GM21717 (cell line): ENCODE measurements around the gene ZFYVE28.

Experiments used
- ATAC-seq: cut with Tn5 transposase; IDR thresholded peaks from one replicate; pipeline ENCODE4 v1.9.1; 2021; ENCODE audit warnings: mild to moderate bottlenecking, moderate library complexity; ENCODE audit not compliant: unreplicated experiment

Gene ZFYVE28

DNA sequence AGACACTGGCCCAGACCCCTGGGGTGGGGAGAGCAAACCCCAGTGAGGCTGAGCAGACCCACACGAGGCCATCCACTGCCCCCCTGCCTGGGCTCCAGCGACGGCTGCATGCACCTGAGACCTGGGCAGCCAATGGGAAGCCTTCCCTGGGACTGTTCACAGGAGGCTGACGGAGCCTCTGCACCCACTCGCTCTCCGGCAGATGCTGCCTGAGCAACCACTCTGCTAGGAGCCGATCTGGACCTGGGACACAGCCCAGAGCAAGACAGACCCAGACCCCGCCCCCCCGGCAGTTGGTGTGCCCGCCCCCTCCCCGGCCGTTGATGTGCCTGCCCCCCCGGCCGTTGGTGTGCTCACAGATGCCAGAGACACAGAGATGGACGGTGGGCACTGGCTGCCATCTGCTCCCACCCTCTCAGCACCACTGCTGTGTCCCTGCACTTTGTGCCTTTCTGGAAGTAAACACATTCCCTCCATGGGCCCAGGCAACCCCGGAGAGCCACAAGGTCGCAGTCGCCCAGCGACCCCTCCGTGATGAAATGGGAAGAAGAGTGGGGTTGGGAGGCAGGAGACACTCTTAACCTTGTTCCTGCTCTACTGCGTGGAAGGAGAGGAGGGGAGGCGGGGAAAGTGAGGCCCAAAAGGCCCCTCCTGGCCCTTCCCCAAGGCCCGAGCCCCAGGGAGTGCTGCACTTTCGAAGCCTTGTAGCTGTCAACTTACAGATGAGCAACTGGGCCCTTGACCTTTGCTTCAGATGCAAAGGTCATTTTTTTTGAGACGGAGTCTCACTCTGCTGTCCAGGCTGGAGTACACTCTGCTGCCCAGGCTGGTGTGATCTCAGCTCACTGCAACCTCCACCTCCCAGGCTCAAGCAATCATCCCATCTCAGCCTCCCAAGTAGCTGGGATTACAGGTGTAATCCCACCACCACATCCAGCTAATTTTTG is 62.0 kb downstream of the ZFYVE28 start:
- ATAC-seq = no peak

DNA sequence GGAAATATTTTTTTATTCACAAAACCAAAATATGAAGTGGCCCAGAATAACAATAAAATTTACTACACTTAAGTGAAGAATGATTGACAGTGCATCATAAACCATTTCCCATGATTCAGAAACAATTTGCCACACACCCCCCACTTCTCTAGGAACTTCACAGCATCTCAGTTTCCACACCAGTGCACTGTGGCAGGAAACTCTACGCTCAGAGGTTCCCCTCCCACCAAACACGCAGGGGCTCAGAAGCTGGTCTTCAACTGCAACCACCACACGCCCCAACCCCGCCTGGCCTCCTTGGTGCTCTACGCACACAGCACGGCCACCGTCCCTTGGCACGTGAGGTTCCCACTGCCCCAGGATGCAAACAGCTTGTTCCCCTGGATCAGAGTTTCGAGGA is 63.7 kb downstream of the ZFYVE28 start:
- no peak for ATAC-seq

DNA sequence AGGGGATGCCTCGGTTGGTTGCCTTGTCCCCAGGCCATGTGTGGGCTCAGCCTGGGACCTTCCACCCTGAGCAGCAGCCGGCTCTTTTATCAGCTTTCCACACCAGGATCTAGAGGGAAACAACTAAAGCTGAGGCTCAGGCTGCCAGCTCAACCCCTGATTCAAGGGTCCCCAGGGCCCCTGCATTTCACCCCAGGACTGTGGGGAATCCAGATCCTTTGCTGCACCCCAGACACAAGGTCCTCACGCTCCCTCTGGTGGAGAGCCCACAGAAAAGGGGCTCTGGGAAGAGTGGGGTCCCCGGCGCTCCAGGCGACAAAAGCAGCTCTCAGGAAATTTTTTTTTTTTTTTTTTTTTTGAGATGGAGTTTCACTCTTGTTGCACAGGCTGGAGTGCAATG is 64.3 kb downstream of the ZFYVE28 start:
- no peak for ATAC-seq

DNA sequence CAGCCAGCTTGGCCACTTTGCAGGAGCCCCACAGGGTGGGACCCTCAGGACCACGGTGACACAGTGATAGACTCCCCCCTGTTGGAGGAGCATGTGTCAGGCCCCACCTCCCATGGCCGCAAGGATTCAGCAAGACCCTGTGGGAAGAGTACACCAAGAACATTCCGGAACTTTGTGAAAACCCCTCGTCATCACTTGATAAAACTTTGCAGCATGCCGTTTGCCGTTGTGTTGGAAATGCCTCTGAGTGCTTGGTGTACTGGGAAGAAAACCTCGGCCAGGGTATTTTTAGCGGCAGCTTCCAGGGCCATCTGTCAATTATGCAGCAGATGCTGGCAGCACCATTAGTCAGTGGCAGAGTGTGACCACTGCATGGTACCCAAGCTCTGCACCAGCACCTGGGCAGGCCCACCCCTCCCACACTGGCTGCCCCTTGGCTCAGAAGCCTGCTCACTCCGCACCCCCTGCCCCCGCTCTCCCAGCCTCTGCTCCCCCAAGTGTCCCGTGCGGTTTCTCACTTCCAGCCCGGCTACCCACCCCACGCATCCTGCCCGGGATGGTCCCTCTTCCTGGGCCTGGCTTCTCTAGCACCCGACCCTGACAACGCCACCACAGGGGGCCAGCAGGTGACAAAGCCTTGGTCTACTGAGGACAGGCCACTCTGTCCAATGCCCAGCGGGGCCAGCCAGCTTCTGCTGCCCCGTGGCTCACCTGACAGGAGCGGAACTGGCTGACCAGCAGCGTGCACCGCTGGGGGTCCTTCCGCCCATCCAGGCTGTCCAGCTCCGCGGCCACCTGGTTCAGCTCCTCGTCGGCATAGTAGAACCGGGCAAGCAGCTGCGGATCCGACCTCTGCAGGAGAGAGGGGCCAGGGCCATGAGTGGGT is 65.0 kb downstream of the ZFYVE28 start:
- ATAC-seq = no peak

DNA sequence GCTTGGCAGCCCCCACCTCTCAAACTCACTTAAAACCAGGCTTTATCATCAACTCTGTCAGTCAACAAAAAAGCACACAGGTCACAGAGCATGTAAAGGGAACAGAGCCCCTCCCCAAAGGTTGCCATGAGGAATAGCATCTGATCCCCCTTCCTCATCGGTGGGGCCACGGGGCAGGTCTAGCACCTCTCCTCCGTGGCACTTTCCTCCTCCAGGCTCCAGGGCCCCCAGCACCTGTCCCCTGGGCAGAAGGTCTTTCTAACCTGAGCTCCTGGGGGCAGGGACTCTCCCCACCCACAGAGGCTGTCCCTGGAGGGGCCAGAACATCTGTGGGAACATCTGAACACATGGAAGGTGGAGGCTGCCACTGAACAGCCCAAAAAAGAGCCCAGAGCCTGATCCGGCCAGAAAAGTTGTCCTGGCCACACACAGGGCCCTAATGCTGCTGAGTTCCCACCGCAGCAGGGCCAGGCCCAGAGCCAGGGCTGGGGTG is 65.7 kb downstream of the ZFYVE28 start:
- ATAC-seq = no peak

DNA sequence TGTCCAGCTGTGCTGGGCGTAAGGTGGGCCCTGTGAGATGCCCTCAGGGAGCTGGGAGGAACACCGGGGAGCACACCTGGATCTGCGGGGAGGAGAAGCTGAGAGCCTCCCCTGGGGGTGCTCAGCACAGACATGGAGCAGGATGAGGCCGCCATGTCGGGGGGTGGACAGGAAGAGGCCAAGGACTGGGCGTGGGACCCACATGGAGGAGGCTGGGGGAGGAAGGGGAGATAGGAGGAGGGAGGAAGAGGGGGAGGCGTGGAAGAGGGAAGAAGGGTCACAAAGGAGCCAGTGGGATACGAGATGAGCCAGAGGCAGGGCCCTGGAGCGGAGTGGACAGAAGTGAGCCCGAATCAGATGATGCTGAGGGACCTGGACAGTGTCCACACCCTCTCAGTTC is 66.3 kb downstream of the ZFYVE28 start:
- ATAC-seq = no peak

DNA sequence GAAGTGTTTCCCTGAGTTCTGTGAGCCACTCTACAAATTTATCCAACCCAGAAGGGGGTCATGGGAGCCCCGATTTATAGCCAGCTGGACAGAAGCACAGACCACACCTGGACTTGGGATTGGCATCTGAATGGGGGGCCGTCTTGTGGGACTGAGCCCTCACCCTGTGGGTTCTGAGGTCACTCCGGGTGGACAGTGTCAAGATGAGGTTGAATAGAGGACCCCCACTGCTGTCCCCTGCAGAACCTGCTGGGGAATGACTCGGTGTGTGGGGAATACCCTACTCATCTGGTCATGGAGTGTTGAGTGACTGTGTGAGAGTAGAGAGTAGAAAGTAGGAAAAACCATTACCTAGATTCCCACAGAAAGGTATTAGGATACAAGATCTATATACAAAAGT is 67.5 kb downstream of the ZFYVE28 start:
- ATAC-seq = no peak

DNA sequence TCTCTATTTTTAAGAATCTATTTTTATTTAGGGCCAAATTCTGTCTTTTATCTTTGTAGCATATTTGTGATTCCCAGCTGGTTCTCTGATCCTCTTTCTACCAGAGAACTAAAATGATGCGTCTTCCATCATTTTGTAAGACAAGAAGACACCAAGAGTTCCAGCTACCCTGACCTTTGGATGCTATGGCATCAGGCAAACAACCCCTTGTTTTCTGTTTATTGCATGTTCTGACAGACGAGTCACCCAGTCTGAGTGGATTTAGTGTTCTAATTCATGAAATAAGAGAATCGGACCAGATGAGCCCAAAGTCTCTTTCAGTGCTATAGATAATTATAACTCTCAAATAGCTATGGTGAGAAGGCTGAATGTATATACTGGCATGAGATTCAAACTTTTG is 69.7 kb downstream of the ZFYVE28 start:
- ATAC-seq = no peak

DNA sequence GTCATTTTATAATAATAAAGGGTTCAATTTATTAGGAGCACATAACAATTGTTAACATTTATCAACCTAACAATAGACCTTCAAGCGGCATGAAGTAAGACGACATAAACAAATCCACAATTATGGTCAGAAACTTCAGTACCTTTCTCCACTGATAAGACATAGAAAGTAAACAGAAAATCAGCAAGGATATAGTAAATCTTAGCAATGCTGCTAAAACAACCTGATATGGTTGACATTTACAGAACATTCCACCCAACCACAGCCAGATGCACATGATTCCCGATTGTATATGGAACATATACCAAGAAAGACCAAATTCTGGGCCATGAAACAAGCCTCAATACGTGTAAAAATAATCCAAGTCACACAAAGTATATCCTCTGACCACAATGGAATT is 71.3 kb downstream of the ZFYVE28 start:
- ATAC-seq = no peak

DNA sequence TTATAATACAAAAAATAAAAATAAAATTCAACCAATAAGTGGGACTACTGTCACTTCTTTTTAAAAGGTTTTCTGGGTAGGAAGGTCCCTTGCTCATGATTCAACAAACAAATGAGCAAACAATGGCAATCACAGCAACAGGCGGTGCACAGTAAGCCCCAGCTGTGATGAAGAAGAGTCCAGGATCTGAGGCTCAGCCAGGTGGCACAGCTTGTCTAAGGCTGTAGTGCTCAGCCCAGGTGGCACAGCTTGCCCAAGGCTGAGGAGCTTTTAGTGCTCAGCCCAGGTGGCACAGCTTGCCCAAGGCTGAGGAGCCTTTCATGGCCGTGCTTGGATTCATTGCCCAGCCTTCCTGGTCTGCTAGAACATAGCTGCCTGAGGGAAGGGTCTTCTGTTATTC is 75.0 kb downstream of the ZFYVE28 start:
- ATAC-seq = no peak

DNA sequence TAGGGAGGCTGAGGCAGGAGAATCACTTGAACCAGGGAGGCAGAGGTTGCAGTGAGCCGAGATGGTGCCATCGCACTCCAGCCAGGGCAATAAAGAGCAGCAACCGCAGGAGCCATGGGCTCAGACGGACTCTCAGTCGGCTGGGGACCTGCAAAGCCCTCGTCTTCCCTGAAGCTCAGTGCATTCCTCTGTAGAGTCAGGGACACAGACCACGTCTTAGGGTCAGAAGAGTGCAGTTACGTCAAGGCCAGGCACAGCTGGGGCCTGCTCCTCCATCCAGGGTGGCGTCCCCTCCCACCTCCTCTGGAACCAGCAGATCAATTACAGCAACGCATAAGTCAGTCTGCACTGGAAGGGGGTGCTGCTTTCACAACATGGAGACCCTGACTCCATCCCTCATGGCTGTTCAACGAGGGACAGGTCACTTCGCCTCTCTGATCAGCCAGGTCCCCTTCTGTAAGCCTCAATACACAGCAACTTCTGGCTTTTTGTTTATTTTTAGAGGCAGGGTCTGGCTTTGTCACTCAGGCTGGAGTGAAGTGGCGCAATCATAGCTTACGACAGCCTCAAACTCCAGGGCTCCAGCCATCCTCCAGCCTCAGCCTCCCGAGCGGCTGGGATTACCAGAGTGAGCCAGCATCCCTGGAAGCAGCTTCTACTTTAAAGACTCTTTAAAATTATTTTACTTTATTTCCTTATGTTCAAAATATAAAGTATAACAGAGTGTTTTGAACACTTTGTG is 76.4 kb downstream of the ZFYVE28 start:
- ATAC-seq = no peak

DNA sequence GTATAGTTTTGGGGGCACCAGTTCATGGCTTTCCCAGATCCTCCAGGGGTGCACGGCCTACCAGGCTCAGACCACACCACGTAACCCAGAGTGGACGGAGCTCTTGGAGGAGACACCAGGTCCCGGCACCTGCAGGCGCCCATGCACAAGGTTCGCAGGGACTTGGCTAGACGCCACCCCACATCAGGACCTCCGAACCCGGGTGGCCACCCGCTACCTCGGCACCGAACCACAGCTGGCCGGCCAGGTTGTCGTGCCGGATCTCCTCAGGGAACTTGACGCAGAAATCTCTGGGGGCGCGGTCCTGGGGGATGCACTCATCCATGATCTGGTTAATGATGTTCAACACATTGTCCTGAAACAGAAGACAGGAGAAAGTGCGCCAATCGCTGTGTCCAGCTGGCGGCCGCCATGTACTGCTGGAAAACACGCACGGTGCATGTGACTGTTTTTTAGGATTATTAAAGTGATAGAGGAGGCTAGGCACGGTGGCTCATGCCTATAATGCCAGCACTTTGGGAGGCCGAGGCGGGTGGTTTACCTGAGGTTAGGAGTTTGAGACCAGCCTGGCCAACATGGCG is 77.1 kb downstream of the ZFYVE28 start:
- no peak for ATAC-seq

DNA sequence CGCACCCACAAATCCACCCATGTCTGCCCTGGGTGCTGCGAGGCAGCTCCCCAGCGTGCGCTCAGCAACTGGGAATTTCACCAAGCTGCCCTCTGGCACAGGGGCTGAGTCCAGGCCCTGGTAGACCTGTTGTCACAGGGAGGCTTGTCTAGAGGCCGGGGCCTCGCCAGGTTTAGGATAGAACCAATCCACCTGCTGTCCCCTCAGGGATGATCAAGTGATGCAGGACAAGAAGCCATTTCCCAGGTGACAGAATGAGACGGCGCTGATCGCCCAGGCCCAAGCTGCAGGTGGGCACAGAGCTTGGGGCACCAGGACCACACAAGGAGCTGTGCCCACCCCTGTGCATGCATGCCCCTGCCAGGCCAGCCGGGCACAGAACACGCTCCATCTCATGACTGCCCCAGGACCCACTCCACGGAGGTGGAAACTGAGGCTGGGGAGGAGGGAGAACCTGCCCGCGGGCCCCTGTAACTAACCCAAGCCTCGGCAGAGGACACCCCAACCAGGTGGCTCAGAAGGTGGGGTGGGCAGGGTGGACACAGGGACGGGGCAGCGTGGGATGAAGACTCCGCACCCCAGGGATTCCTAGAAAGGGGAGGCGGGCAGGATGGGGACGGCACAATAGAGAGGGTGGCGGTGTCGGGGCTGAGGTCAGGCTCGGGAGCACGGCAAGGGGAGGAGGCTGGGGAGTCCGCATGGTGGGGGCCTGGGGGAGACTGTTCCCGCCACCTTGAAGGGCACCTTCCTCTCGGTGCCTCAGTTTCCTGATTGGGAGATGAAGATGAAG is 78.0 kb downstream of the ZFYVE28 start:
- no peak for ATAC-seq

DNA sequence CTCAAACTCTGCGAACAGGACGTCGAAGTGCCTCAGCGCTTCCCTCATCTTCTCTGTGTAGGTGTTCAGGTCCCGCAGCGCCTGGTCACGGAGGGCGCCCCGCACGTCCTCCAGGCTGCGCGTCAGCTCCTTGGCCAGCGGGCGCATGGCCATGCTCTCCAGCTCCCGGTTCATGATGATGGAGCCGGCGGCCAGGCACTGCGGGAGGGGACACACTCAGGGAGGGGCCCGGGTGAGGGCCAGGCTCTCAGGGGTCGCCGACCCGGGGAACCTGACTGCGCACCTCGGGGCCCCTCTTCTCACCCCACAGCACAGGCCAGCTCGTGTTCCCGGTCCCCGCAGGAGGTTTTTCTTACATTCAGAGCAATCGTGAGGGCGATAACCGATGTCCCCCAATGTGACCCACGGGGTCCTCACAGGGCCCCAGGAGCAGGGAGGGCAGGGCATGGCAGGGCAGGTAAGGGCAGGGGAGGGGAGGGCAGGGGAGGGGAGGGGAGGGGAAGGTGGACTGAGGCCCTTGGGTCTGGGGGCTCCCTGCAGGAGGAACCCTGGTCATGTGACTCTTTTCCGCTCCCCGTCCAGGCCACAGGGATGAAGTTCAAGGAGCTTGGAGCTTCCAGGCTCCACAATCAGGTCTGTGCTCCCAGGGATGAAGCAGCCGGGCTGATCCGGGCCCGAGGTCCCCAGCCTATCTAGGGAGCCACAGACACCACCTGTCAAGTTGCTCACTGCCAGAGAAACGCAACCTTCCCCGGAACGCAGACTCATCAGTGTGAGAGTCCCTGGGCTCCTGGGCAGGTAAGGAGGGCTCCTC is 78.8 kb downstream of the ZFYVE28 start:
- no peak for ATAC-seq

DNA sequence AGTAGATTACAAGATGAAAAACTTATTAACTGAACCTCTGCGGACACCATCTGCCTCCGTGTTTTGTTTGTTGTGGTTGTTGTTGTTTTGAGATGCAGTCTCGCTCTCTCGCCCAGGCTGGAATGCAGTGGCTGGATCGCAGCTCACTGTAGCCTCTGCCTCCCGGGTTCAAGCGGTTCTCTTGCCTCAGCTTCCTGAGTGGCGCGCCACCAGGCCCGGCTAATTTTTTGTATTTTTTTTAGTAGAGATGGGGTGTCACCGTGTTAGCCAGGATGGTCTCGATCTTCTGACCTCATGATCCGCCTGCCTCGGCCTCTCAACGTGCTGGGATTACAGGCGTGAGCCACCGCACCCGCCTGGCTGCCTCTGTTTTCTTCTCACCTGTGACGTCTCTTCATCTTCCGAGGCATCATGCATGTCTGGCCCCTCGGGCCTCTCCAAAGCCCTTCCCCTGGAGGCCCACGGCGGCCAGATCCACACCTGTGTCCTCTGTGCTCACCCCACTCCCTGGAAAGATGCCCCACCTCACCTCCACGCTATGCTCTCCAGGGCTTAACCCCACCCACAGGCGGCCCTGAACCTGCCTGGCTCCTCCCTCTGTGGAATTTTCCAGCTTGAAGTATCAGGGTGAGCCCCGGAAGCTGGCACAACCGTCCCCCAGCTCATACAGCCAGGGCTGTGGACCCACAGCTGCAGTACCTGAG is 79.5 kb downstream of the ZFYVE28 start:
- ATAC-seq = no peak

DNA sequence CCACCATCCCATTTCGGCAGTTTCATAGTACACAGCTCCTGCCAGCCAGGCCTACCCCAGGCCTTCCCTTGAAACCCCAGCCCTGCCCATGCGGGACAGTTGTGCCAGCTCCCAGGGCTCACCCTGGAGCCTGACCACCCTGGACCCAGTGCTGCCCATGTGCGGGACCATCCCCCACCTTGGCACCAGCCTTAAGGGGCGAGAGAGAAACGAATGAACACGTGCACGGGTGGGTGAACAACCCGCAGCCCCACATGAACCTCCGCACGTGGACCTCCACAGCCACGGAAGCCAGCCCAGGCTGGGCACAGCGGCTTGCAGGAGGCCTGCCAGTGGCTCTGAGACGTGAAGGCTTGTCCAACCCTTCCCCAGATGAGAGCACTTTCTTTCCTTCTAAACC is 80.5 kb downstream of the ZFYVE28 start:
- ATAC-seq = no peak

DNA sequence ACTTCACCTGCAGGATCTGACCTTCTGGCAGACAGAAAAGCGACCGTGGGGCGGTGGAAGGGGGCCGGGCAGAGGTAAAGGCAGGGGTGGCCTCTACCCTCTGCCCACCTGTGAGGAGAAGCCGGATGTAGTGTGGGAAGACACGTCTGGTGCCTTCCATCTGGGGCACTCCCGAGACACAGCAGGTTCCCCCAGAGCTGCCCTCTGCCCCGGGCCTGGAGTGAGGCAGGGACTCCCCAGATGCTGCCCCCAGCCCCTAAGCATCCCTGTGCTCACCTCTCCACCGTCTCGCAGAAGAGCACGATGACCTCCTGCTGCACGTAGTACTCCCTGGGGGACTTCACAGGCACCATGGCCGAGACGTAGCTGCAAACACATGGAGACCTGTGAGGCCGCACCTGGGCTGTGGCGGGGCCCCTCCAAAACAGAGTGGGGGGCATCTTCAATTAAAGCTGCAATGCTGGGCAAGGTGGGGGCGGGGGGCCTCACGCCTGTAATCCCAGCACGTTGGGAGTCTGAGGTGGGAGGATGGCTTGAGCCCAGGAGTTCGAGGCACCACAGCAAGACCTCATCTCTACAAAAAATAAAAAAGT is 81.2 kb downstream of the ZFYVE28 start:
- no peak for ATAC-seq

DNA sequence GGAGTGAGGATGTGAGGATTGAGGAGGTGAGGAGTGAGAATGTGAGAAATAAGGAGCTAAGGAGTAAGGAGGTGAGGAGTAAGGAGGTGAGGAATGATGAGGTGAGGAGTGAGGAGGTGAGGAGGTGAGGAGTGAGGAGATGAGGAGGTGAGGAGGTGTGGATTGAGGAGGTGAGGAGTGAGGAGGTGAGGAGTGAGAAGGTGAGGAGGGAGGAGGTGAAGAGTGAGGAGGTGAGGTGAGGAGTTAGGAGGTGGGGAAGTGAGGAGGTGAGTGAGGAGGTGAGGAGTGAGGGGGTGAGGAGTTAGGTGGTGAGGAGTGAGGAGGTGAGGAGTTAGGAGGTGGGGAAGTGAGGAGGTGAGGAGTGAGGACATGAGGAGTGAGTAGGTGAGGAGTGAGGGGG is 81.8 kb downstream of the ZFYVE28 start:
- ATAC-seq = no peak
